Kidney tubule cell (primary cell): Measurements from ENCODE around the gene CALCOCO1.
A peak's percentile ranks its signal among the peaks of the same experiment; 100 is the strongest.
"Not testable (repeated sequence)": the region's sequence is repeated elsewhere in the genome, so short reads cannot be mapped to it uniquely, and the experiment has no call there.

ENCODE experiments used
- DNase-seq: peaks from one replicate; pipeline ENCODE4 v3.0.0-alpha.2; 2018; ENCODE audit warnings: low spot score

CALCOCO1 gene

DNA sequence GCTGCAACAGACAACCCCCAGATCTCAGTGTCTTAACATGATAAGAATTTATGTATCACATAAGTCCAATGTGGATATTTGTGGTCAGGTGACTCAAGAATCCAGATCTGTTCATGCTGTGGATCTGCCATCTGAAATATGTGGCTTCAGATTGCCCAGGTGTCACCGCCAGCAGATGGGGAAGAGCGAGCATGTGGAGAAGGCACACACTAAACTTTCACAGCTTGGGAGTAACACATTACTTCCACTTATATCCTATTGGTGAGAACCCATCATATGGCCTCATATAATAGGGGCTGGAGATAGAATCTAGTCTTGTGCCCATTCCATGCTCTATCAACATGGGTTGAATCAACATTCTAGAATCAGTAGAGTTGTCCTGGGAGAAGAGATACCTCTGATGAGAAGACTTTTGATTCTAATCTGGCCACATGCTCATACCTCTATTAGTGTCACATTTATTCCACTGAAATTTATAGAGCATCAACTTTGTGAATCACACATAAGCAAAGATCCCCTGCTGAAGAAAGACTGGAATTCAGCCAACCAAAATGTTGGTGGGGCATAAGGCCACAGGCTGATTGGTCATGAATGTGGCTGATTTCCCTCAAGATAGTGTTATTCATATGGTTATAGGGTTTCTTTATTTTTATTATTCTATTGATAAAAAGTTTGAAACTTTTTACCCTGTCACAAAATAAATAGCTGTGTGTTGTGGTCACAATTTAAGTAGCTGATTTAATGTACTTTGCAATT lies 6.0 kb upstream of the CALCOCO1 start:
- DNase-seq: no peak

- peak; percentile 38 for DNase-seq
Measured at GRCh38 chr12:53729644-53730043, 2.4 kb upstream of the CALCOCO1 start.

DNA sequence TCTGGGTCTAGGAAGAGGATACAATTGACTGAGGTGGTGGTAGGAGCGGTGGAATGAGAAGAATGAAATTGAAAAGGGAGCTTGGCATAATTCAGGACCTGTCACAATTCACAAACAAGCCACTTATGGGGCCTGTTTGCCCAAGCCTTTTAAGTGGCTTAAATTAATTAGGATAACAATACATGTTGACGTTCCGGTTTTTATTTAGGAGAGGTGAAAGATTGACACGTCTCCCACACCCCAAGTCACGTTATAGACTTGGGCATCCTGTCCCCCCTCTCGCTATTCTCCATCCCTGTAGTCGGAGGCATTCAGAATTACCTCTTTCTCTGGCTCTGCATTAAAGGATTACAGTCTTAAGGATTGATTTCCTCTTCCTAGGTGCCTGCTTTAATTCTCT lies 954 bp upstream of the CALCOCO1 start:
- no peak for DNase-seq

- peak; percentile 20 for DNase-seq
Measured at GRCh38 chr12:53726946-53727309, 324 bp downstream of the CALCOCO1 start.

GRCh38 chr12:53726341-53726740 lies 911 bp downstream of the CALCOCO1 start:
- peak; percentile 66 for DNase-seq

GRCh38 chr12:53725824-53726223 lies 1.4 kb downstream of the CALCOCO1 start:
- peak; percentile 58 for DNase-seq

DNA sequence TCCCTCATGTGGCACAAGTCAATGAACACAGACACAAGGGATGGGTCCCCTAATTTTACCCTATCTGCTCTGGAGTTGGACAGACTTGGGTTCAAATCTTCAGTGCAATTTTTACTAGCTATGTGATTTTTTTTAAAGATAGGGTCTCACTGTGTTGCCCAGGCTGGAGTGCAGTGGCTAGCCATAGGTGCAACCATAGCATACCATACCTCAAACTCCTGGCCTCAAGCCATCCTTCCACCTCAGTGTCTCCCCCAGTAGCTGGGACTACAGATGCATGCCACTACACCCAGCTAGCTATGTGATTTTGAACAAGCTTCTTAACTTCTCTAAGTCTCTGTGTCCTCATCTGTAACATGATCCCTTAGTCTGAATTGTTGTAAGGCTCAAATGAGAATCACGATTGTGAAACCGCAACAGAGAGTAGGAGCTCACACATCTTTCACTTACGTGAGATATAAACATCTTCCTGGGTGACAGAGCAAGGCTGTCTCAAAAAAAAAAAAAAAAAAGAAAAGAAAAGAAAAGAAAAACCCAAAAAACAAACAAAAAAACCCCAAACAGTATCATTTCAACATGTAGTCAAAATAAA lies 4.7 kb downstream of the CALCOCO1 start:
- DNase-seq: no peak

GRCh38 chr12:53720946-53721345 lies 6.3 kb downstream of the CALCOCO1 start:
- no peak for DNase-seq

GRCh38 chr12:53719649-53720048 lies 7.6 kb downstream of the CALCOCO1 start:
- DNase-seq: no peak

- not testable (repeated sequence) for DNase-seq
Measured at GRCh38 chr12:53718567-53718966, 8.7 kb downstream of the CALCOCO1 start.

DNA sequence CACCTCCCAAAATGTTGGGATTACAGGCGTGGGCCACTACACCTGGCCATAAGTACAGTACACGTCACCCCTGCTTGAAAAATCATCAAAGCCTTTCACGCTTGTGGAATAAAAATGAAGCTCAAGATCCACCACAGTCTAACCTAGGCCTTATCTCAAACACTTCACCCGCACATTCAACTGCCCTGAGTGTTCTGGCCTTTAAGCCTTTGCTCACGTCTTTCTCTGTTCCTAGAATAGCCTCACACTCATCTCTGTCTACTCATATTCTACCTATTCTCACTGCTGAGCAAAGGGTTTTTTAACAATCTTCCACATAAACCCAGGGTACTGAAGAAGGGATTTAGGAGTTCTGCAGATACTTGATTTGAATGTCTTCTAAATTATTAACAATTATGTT lies 9.9 kb downstream of the CALCOCO1 start:
- DNase-seq: no peak

DNA sequence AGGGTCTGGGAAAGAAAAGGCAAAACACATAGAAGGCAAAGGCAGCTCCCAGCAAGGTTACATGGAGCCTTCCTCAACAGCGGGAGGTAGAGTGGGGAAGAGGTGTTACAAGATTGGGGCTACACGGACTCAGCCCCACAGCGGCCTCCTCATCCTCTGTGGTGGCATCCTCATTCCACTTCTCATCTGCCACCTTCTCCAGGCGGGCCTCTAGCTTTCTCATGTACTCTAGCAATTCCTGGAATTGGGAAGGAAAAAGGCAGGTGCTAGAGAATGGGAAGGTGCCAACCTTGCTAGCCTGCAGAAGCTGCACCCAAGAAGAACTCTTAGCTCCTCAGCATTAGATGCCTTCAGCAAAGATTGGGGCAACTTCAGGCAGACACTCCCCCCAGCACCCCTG lies 13.2 kb downstream of the CALCOCO1 start:
- DNase-seq: no peak

GRCh38 chr12:53713516-53713915 lies 13.7 kb downstream of the CALCOCO1 start:
- no peak for DNase-seq

DNA sequence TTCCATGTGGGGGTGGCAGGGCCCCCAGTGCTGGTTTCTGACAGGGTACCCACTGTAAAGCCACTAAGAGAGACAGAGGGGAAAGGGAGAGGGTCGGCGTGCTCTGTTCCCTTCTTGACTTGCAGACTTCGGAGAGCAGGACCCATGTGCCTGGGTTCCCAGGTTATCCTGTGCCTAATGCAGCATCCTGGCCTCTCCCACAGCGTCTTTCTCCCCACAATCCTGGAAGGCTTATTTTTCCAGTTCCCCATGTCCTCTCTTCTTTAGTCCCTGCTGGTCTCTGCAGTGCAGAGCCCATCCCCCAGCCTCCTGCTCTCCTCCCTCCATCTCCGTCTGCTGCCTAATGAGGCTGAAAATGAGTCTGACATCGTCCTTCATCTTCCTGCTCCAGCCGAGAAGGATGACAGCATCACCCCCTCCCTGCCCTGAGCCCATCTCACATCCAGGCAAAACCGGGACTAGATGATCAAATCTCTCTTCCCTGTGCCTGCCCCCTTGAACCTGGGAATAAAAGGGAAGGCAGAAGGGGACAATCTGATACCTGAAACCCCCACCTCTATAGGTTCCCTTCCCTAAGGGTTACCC lies 15.1 kb downstream of the CALCOCO1 start:
- DNase-seq: peak; percentile 49

DNA sequence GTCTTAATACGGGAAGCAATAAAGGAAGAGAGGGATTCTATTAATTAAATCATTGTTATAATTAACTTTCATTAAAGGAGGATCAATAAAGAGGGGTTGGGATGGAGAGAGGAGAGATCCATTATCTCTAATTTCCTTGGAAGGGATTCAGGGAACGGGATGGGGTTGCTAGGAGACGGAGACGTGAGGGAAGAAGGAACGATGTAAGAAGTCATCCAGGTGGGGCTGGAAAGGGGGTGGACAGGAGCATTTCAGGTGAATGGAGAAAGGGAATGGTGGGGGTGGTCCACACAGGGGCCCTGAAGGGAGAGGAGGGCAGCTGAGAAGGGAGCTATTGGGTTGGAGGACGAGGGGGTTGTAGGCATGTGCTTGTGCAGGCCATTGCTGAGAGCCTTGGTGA lies 17.2 kb downstream of the CALCOCO1 start:
- DNase-seq: no peak

DNA sequence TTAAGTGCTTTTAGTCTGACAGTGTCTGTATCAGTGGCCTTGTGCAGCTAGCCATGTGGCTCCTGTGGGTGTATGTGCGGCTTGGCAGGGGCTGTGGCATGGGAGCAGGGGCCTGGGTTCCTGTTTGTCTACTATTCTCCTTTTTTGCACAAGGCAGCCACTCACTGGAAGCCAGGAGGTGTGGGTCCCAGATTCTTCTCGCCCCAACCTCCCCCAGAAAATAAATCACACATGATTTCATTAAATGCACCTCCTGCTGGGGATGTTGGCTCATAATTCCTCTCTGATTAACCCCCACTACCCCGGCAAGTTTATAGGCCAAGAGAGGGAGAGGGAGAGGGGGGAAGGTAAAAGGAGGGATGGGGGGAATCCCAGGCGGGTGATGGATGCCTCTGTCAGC lies 17.6 kb downstream of the CALCOCO1 start:
- DNase-seq: no peak

DNA sequence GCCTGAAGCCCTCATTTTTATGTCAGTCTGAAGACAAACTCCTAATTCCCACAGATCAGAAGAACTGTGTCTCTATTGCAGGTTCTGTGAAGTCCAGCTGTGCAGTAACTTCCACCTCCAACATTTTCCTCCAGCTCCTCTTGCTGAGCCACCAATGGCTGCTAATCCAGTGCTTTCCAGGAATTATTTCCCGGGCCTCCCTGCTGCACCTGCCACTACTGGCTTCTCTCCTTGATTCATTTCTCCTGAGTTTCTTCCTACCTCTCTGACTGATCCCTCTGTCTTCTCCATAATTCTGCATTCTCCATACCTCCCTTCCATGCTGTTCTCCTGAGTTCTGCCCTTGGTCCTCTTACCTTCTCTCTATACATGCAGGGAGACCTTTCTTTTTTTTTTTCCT lies 21.2 kb downstream of the CALCOCO1 start:
- no peak for DNase-seq

GRCh38 chr12:53703756-53704155 lies 23.5 kb downstream of the CALCOCO1 start:
- peak; percentile 52 for DNase-seq

- DNase-seq: peak; percentile 77
Measured at GRCh38 chr12:53701518-53702264, 25.6 kb downstream of the CALCOCO1 start.

DNA sequence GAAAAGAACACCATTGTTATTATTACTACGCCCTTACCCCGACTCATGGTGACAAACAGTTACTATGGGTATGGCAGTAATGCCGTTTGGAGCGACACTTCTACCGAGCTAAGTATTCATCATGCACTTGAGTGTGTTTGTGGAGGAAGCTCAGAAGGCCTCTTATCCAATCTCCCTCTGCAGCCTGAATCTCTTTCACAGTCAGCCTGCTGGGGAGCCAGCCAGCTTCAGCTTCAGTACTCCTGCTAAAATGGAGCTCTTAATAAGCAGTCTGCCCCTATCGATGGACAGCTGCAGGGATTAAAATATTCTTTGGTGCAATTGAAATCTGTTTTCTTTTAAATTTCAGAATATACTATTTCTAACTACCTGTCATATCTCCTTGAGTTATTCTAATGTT lies 26.7 kb downstream of the CALCOCO1 start:
- no peak for DNase-seq

DNA sequence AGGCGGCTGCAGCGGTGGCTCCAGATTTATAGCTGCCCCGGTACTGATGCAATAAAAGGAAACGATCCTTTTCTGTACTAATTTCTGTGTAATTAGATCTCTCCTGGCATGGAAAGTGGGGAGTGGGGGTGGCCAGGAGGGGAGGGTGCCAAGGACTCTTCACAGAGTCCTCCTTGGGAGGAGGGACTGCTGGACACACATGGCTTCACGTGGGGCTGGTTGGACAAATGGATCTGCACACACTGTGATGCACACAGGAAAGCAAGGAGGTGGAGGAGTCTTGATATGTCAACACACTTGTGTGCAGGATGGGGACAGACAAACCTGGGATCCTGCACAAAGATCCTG lies 27.6 kb downstream of the CALCOCO1 start:
- DNase-seq: no peak

GRCh38 chr12:53698948-53699677 lies 28.1 kb downstream of the CALCOCO1 start:
- DNase-seq: no peak
